Fibroblast of the aortic adventitia (primary cell): ENCODE measurements around the gene ABCA4. TPM values are rescaled to one million over a fixed set of nuclear protein-coding genes. Genes with fewer than 3 reads are reported as not detected.

Experiments
- DNase-seq: peaks from one replicate; pipeline ENCODE4 v3.0.0-alpha.2; 2010; ENCODE audit warnings: low read depth
- H3K4me3 ChIP-seq: 2 replicates; pipeline ENCODE4 v1.5.1; 2011; ENCODE audit warnings: low read depth, mild to moderate bottlenecking, control low read depth, low read length, moderate library complexity
- CTCF ChIP-seq: IDR thresholded peaks from 2 replicates; pipeline ENCODE4 v1.5.1; 2011; ENCODE audit warnings: mild to moderate bottlenecking, low read length, control low read depth, inconsistent platforms; ENCODE audit not compliant: insufficient read depth
- total RNA-seq: library from RNA; depleted of rRNA; stranded (reverse); fragments of >200 nt; gene quantifications from 2 replicates; pipeline ENCODE4 v1.2.3, GENCODE V29; 2012; ENCODE audit warnings: low replicate concordance

Gene ABCA4
- total RNA-seq, 1 donor = 0.09 TPM

GRCh38 chr1:94100129-94100784 lies 20.7 kb downstream of the ABCA4 start:
- no peak for DNase-seq
- H3K4me3 ChIP-seq = no peak overlapping the region
- TF ChIP-seq CTCF = no peak

- TF ChIP-seq CTCF = no peak
- no peak for DNase-seq
- no peak overlapping the region for H3K4me3 ChIP-seq
Measured at GRCh38 chr1:94099303-94099702, 21.6 kb downstream of the ABCA4 start.

GRCh38 chr1:94098585-94099111 lies 22.3 kb downstream of the ABCA4 start:
- no peak for DNase-seq
- TF ChIP-seq CTCF = no peak
- H3K4me3 ChIP-seq = no peak overlapping the region

- peak; percentile 49 for DNase-seq
- no peak for TF ChIP-seq CTCF
- no peak overlapping the region for H3K4me3 ChIP-seq
Measured at GRCh38 chr1:94096797-94097549, 24.0 kb downstream of the ABCA4 start.

GRCh38 chr1:94095744-94096469 lies 25.0 kb downstream of the ABCA4 start:
- no peak overlapping the region for H3K4me3 ChIP-seq
- peak; percentile 57 for DNase-seq
- no peak for TF ChIP-seq CTCF

GRCh38 chr1:94095112-94095637 lies 25.8 kb downstream of the ABCA4 start:
- no peak overlapping the region for H3K4me3 ChIP-seq
- peak; percentile 85 for DNase-seq
- no peak for TF ChIP-seq CTCF
